IPS-18a (cell line): Measurements from ENCODE around the gene TEAD1.

ENCODE experiments used
- H3K27ac ChIP-seq: one replicate; pipeline ENCODE4 v1.5.1; 2013; ENCODE audit warnings: low read length
- H3K27me3 ChIP-seq: one replicate; pipeline ENCODE4 v1.6.1; 2013; ENCODE audit warnings: mild to moderate bottlenecking, low read length; ENCODE audit not compliant: control insufficient read depth, insufficient read depth
- H3K36me3 ChIP-seq: one replicate; pipeline ENCODE4 v1.6.1; 2013; ENCODE audit warnings: low read depth, low read length; ENCODE audit not compliant: control insufficient read depth
- H3K4me1 ChIP-seq: one replicate; pipeline ENCODE4 v1.6.1; 2013; ENCODE audit warnings: low read depth, low read length; ENCODE audit not compliant: control insufficient read depth
- H3K4me3 ChIP-seq: one replicate; pipeline ENCODE4 v1.5.1; 2013; ENCODE audit warnings: low read length
- H3K9ac ChIP-seq: one replicate; pipeline ENCODE4 v1.6.1; 2013; ENCODE audit warnings: mild to moderate bottlenecking, low read length, moderate library complexity
- H3K9me3 ChIP-seq: one replicate; pipeline ENCODE4 v1.6.1; 2013; ENCODE audit warnings: low read depth, low read length; ENCODE audit not compliant: control insufficient read depth

TEAD1 gene

DNA sequence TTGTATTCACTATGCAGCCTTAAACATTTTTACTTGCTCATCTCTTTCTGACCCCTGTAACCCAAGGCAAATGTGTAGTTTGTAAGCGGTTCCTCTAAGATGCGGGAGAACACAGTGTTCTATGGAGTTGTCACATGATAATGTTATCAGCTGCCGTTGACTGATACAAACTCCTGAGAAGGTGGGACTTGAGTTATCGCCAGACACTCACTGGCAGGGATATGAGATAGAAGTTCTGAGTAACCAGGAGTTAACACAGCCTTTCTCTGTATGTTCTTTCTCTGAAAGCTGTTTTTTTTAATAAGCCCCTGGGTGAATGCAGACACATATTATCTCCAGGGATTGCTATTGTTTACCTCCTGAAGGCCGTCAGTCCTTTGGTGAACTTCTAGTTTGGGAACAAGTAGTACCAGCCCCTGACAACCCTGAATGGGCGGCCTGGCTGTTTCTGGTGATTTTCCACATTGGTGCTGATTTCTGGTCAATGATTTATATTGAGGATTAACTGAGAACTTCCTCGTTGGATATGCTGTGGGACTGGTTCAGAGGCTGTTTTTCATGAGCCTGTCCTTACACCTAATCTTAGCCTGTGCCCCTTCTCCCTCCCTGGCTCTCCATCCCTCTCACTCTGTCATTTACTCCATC, 179.6 kb downstream of the TEAD1 start:
- H3K27me3 ChIP-seq, result no peaks in the 10 kb centered on the region
- H3K4me1 ChIP-seq, result peaks cover 4% of the 10 kb centered on the region
- H3K9ac ChIP-seq, result no peak overlapping the region
- H3K4me3 ChIP-seq, result no peak overlapping the region
- H3K9me3 ChIP-seq, result no peaks in the 10 kb centered on the region
- no peak overlapping the region for H3K27ac ChIP-seq
- H3K36me3 ChIP-seq, result no peaks in the 10 kb centered on the region

DNA sequence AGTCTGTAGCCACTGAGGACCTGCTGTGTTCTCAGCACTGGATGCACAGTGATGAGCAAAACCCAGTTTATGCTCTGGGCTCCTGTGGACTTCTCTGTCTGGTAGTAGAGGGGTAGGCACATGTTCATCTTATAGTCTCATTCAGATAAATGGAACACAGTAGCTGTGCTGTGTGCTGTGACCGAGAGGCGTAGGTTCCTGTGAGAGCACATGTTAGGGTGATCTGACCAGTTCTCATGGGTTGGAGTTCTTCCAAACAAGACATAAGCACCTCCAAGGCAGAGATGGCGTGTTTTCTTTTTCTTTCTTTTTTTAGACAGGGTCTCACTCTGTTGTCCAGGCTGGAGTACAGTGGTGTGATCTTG, 180.1 kb downstream of the TEAD1 start:
- Histone ChIP-seq H3K36me3 (no peaks in the 10 kb centered on the region), H3K4me1 (peaks cover 4% of the 10 kb centered on the region), H3K4me3 (no peak overlapping the region), H3K27ac (no peak overlapping the region), H3K9me3 (no peaks in the 10 kb centered on the region), H3K27me3 (no peaks in the 10 kb centered on the region), H3K9ac (no peak overlapping the region)

DNA sequence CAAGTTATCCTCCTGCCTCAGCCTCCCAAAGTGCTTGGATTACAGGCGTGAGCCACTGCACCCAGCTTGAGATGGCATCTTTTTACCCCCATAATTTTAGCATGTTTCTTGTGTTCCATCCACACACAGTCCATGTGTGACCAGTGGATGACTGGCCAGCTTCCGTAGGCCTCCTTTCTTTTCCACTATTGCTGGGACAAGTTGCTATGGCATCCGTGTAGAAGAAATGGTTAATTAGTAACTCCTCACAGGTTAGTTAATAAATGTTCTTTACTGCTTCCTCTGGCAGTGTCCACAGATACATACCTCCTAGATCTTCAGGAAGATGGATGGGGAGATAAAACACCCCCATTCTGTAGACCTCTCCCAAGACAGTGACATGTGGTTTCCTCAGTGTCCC, 180.6 kb downstream of the TEAD1 start:
- Histone ChIP-seq H3K4me1 (peaks cover 4% of the 10 kb centered on the region), H3K36me3 (no peaks in the 10 kb centered on the region), H3K9ac (no peak overlapping the region), H3K9me3 (no peaks in the 10 kb centered on the region), H3K4me3 (no peak overlapping the region), H3K27ac (no peak overlapping the region), H3K27me3 (no peaks in the 10 kb centered on the region)

GRCh38 chr11:12856338-12856737, 182.1 kb downstream of the TEAD1 start:
- no peaks in the 10 kb centered on the region for H3K36me3 ChIP-seq
- no peak overlapping the region for H3K27ac ChIP-seq
- H3K27me3 ChIP-seq, result no peaks in the 10 kb centered on the region
- no peaks in the 10 kb centered on the region for H3K9me3 ChIP-seq
- no peak overlapping the region for H3K4me3 ChIP-seq
- no peak overlapping the region for H3K9ac ChIP-seq
- H3K4me1 ChIP-seq, result peaks cover 9% of the 10 kb centered on the region

- Histone ChIP-seq H3K9ac (no peak overlapping the region), H3K27me3 (no peaks in the 10 kb centered on the region), H3K4me1 (peaks cover 17% of the 10 kb centered on the region), H3K27ac (no peak overlapping the region), H3K4me3 (no peak overlapping the region), H3K36me3 (no peaks in the 10 kb centered on the region), H3K9me3 (no peaks in the 10 kb centered on the region)
Measured at GRCh38 chr11:12857572-12857971, 183.4 kb downstream of the TEAD1 start.

GRCh38 chr11:12859872-12860657, 185.8 kb downstream of the TEAD1 start:
- Histone ChIP-seq H3K9ac (no peak overlapping the region), H3K27ac (no peak overlapping the region), H3K9me3 (no peaks in the 10 kb centered on the region), H3K27me3 (no peaks in the 10 kb centered on the region), H3K4me1 (peaks cover 38% of the 10 kb centered on the region), H3K4me3 (no peak overlapping the region), H3K36me3 (no peaks in the 10 kb centered on the region)

GRCh38 chr11:12860827-12861226, 186.6 kb downstream of the TEAD1 start:
- H3K9me3 ChIP-seq, result no peaks in the 10 kb centered on the region
- no peak overlapping the region for H3K27ac ChIP-seq
- H3K27me3 ChIP-seq, result no peaks in the 10 kb centered on the region
- peaks cover 46% of the 10 kb centered on the region for H3K4me1 ChIP-seq
- no peaks in the 10 kb centered on the region for H3K36me3 ChIP-seq
- H3K4me3 ChIP-seq, result no peak overlapping the region
- H3K9ac ChIP-seq, result no peak overlapping the region

DNA sequence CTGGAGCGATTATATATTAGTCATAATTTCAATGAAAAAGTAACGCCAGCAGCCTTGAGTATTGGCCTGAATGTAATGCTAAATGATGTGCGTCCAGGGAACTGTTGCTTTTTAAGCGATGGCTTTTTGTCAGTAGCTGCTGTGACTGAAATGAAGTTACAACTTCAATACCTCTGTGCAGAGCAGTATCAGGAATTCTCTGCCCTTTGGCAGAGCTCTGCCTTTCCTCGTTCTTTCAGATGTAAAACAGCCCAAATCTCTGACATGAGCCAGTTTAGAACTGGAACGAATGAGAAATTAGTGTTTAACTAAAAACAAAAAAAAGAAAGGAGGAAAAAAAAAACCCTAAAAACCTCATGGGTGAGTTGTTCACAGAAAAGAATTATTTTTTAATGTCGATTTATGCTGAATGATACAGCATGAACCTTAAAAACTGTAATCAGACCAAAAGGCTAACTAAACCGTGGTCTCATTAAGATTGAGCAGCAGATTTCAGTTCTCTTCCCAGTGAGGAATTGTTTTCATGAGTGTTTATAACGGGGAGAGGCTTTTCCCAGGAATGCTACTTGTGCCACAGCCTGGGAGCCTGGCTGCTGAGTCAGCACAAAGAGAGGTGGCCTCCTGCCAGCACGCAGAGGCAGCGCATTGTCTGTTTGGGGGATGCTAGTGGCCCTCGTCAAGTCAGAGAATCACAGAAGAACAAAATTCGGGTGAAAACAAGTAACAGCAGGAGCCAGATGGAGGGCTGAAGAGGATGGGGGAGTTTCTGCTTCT, 188.7 kb downstream of the TEAD1 start:
- peak overlapping the region; percentile 99 for H3K27ac ChIP-seq
- peak overlapping the region; percentile 93 for H3K9ac ChIP-seq
- H3K4me1 ChIP-seq, result peaks cover 53% of the 10 kb centered on the region
- H3K4me3 ChIP-seq, result peak overlapping the region; percentile 55
- no peaks in the 10 kb centered on the region for H3K9me3 ChIP-seq
- H3K27me3 ChIP-seq, result no peaks in the 10 kb centered on the region
- H3K36me3 ChIP-seq, result no peaks in the 10 kb centered on the region

DNA sequence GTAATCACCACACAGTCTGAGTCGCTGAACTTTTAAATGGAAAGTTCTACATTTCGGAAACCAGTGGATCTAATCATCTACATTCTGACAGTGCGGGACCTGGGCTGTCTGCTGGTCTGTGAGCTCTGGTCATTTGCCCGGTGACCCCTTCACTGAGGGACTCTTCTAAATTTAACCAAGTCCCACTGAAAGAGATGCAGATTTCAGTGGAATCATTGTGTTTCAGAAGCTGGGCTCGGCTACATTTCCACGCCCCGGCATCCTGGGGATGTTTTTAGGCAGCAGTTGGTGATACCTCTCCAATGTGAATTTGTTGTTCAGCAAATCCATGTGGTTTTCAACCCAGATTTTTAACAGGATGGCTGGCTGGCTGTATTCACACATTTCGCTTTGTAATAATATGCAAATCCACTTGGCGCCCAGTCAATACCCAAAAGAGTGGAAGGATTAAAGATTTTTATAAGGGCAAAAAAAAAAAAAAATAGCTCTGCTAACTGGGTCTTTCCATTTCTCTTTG, 189.4 kb downstream of the TEAD1 start:
- Histone ChIP-seq H3K27ac (peak overlapping the region; percentile 99), H3K4me1 (peaks cover 57% of the 10 kb centered on the region)

DNA sequence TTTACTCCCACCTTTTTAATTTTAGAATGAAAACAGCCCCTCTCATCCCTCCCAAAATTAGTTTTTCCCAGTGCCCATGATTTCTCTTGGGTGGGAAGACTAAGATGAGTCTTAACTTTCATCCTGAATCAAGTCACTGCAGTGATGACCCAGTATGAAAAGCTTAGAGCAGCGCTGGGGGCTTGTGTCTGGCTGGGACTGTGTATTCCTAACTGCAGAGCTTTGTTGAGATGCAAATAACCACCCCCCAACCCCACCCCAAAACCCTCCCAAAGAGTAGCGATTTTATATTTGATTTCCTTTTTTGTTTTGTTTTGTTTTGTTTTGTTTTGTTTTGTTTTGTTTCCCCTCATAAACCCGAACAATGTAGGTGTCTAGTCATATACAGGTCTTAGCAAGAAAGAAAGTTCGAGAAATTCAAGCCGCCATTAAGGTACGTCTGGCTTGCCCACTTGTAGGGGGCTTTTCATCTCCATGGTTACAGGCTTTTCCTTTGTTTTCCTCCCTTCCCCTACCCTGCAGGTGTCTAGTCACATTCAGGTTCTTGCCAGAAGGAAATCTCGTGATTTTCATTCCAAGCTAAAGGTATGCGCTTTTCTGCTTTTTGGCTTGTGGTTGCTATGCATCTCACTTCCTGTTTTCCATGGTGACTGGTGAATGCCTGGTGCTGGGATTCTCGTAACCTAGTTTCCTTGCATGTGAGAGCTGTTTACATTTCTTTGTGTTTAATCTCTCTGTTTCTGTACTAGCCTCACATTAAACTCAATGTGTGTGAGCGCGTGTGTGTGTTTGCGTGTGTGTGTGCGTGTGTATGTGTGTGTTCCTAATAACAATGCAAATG, 190.3 kb downstream of the TEAD1 start:
- H3K36me3 ChIP-seq, result no peaks in the 10 kb centered on the region
- H3K4me1 ChIP-seq, result peaks cover 62% of the 10 kb centered on the region
- no peaks in the 10 kb centered on the region for H3K27me3 ChIP-seq
- no peaks in the 10 kb centered on the region for H3K9me3 ChIP-seq
- H3K9ac ChIP-seq, result peak overlapping the region; percentile 93
- peak overlapping the region; percentile 55 for H3K4me3 ChIP-seq
- H3K27ac ChIP-seq, result peak overlapping the region; percentile 99

More for the DNA sequence above, 189.4 kb downstream of the TEAD1 start:
- Histone ChIP-seq H3K9ac (peak overlapping the region; percentile 93), H3K27me3 (no peaks in the 10 kb centered on the region), H3K4me3 (peak overlapping the region; percentile 55), H3K36me3 (no peaks in the 10 kb centered on the region), H3K9me3 (no peaks in the 10 kb centered on the region)
